Gastroesophageal sphincter (tissue), 4 donors: ENCODE measurements around the gene RALGAPA1. TPM values are rescaled to one million over a fixed set of nuclear protein-coding genes. Genes with fewer than 3 reads are reported as not detected.

ENCODE experiments used
- ATAC-seq: fragments of 150-250 bp; one replicate; pipeline ENCODE4 v1.9.1; 2016; ENCODE audit warnings: mild to moderate bottlenecking, moderate library complexity
- H3K27ac ChIP-seq, 4 donors: fragments of 200-600 bp; sonication (generic) in 3 of 4; 1 replicate in 3 of 4; 2 replicates in 1 of 4; pipeline ENCODE4 v1.5.1; 2016 to 2019
- H3K27me3 ChIP-seq: fragments of 200-600 bp; sonication (generic); one replicate; pipeline ENCODE4 v1.5.1; 2019
- H3K36me3 ChIP-seq, 2 donors: fragments of 200-600 bp; sonication (generic); one replicate each; pipeline ENCODE4 v1.5.1; 2019; ENCODE audit warnings: control low read depth in 1 of 2
- H3K4me1 ChIP-seq, 3 donors: fragments of 200-600 bp; sonication (generic); 1 replicate in 2 of 3; 2 replicates in 1 of 3; pipeline ENCODE4 v1.5.1; 2016 to 2019; ENCODE audit warnings: control low read depth in 2 of 3
- H3K4me3 ChIP-seq, 2 donors: fragments of 200-600 bp; sonication (generic); one replicate each; pipeline ENCODE4 v1.5.1; 2019; ENCODE audit warnings: mild to moderate bottlenecking in 1 of 2, moderate library complexity in 1 of 2
- H3K9me3 ChIP-seq, 3 donors: fragments of 200-600 bp; sonication (generic); one replicate each; pipeline ENCODE4 v1.5.1; 2017 to 2019; ENCODE audit warnings: control low read depth in 2 of 3
- CTCF ChIP-seq, 4 experiments: fragments of 200-600 bp in 2 of 4; fragments of 450-650 bp in 2 of 4; sonication (generic) in 1 of 4; IDR thresholded peaks; one replicate each; pipeline ENCODE4 v1.5.1; 2017 to 2019; ENCODE audit warnings: antibody characterized with exemption in 4 of 4, mild to moderate bottlenecking in 2 of 4, moderate library complexity in 2 of 4
- EP300 ChIP-seq: sonication (generic); formaldehyde crosslinking; IDR thresholded peaks from one replicate; pipeline ENCODE4 v1.6.1; 2017; ENCODE audit warnings: antibody characterized with exemption, mild to moderate bottlenecking
- POLR2A ChIP-seq, 2 donors: fragments of 450-650 bp; IDR thresholded peaks; one replicate each; pipeline ENCODE4 v1.6.1; 2017; ENCODE audit warnings: antibody characterized with exemption in 2 of 2, mild to moderate bottlenecking in 2 of 2, moderate library complexity in 1 of 2
- POLR2AphosphoS5 ChIP-seq: sonication (generic); formaldehyde crosslinking; IDR thresholded peaks from one replicate; pipeline ENCODE4 v1.6.1; 2017; ENCODE audit warnings: antibody characterized with exemption
- WGBS, 2 donors: methylation state at CpG; one replicate each; pipeline ENCODE4 v1.1.5; 2018; ENCODE audit warnings: low coverage in 1 of 2; 5-methylcytosine and 5-hydroxymethylcytosine counted together
- total RNA-seq, 4 donors: library from RNA; depleted of rRNA; stranded (reverse); fragments of >200 nt; gene quantifications; one replicate each; pipeline ENCODE4 v1.1.0, GENCODE V29; 2016

The RALGAPA1 gene
- total RNA-seq, 4 donors from 2014 or later, result 46.6 to 97.4 (median 69.4) TPM

GRCh38 chr14:35551081-35551480, 258.0 kb downstream of the RALGAPA1 start:
- Histone ChIP-seq H3K4me3 (no peak overlapping the region), H3K9me3 (no peaks in the 10 kb centered on the region), H3K27ac (no peak overlapping the region), H3K36me3 (peaks cover 0 to 16% of the 10 kb centered on the region in 2 donors), H3K4me1 (no peaks in the 10 kb centered on the region), H3K27me3 (no peaks in the 10 kb centered on the region)
- WGBS, 2 donors, result 90% methylated on average over 1 of the region's 1 CpG; no CpG with 5 or more reads in 1 of the 2 donors
- no peak for ATAC-seq
- no peak for TF ChIP-seq CTCF (IDR thresholded peaks at IDR 0.05)
- TF ChIP-seq EP300, result no peak
- TF ChIP-seq POLR2AphosphoS5, result no peak
- no peak for TF ChIP-seq POLR2A (IDR thresholded peaks at IDR 0.05)

GRCh38 chr14:35549551-35549950, 259.5 kb downstream of the RALGAPA1 start:
- Histone ChIP-seq H3K4me3 (no peak overlapping the region), H3K27ac (no peak overlapping the region), H3K36me3 (peaks cover 0 to 16% of the 10 kb centered on the region in 2 donors), H3K27me3 (no peaks in the 10 kb centered on the region), H3K9me3 (no peaks in the 10 kb centered on the region), H3K4me1 (no peaks in the 10 kb centered on the region)
- no peak for ATAC-seq
- WGBS, 2 donors, result 78 to 87% methylated on average over 4 of the region's 4 CpGs
- TF ChIP-seq EP300, result no peak
- TF ChIP-seq POLR2AphosphoS5, result no peak
- no peak for TF ChIP-seq CTCF (IDR thresholded peaks at IDR 0.05)
- TF ChIP-seq POLR2A (IDR thresholded peaks at IDR 0.05), result no peak

- WGBS, 2 donors, result 88 to 100% methylated on average over 5 of the region's 5 CpGs
- no peak overlapping the region for H3K27ac ChIP-seq
- ATAC-seq, result no peak
- H3K4me3 ChIP-seq, result no peak overlapping the region
- no peaks in the 10 kb centered on the region for H3K27me3 ChIP-seq
- H3K36me3 ChIP-seq, result peaks cover 0 to 32% of the 10 kb centered on the region in 2 donors
- no peaks in the 10 kb centered on the region for H3K4me1 ChIP-seq
- H3K9me3 ChIP-seq, result no peaks in the 10 kb centered on the region
- TF ChIP-seq POLR2AphosphoS5 (no peak), EP300 (no peak), CTCF (IDR thresholded peaks at IDR 0.05) (no peak), POLR2A (IDR thresholded peaks at IDR 0.05) (no peak)
Observed at GRCh38 chr14:35543006-35543405, 266.1 kb downstream of the RALGAPA1 start.

- peaks cover 0 to 35% of the 10 kb centered on the region in 2 donors for H3K36me3 ChIP-seq
- peaks cover 0 to 8% (median 0%) of the 10 kb centered on the region in 3 donors for H3K4me1 ChIP-seq
- no peak overlapping the region for H3K4me3 ChIP-seq
- H3K9me3 ChIP-seq, result no peaks in the 10 kb centered on the region
- H3K27ac ChIP-seq, result no peak overlapping the region
- peaks cover 13% of the 10 kb centered on the region for H3K27me3 ChIP-seq
- WGBS, 2 donors, result 60 to 77% methylated on average over 2 of the region's 2 CpGs
- no peak for ATAC-seq
- TF ChIP-seq POLR2A (IDR thresholded peaks at IDR 0.05) (no peak), CTCF (IDR thresholded peaks at IDR 0.05) (no peak), POLR2AphosphoS5 (no peak), EP300 (no peak)
Observed at GRCh38 chr14:35539969-35540368, 269.1 kb downstream of the RALGAPA1 start.

- peak; percentile 12 for ATAC-seq
- H3K4me3 ChIP-seq, result peak overlapping the region in 1 of 2 donors; percentile 54
- 22 to 31% methylated on average over 7 to 8 of the region's 37 CpGs for WGBS, 2 donors
Observed at GRCh38 chr14:35535483-35536112, 273.5 kb downstream of the RALGAPA1 start.

More at GRCh38 chr14:35535483-35536112, 273.5 kb downstream of the RALGAPA1 start:
- no peaks in the 10 kb centered on the region for H3K9me3 ChIP-seq
- H3K36me3 ChIP-seq, result peaks cover 0 to 17% of the 10 kb centered on the region in 2 donors
- H3K27ac ChIP-seq, result no peak overlapping the region
- peaks cover 0 to 31% (median 17%) of the 10 kb centered on the region in 3 donors for H3K4me1 ChIP-seq
- no peak for TF ChIP-seq POLR2AphosphoS5
- peaks cover 57% of the 10 kb centered on the region for H3K27me3 ChIP-seq
